Measurements from ENCODE around the gene SLITRK1. TPM values are rescaled to one million over a fixed set of nuclear protein-coding genes. Genes with fewer than 3 reads are reported as not detected.

The SLITRK1 gene
- total and polyA plus RNA-seq, 9 donors: 0.05 to 0.07 TPM; not detected in 7

- intact Hi-C loops (cut with DNase I): no loop called here
- TF ChIP-seq POLR2A (IDR thresholded peaks at IDR 0.05) (no peak), EP300 (IDR thresholded peaks at IDR 0.05) (no peak)
- TF ChIP-seq, protein P1, sequence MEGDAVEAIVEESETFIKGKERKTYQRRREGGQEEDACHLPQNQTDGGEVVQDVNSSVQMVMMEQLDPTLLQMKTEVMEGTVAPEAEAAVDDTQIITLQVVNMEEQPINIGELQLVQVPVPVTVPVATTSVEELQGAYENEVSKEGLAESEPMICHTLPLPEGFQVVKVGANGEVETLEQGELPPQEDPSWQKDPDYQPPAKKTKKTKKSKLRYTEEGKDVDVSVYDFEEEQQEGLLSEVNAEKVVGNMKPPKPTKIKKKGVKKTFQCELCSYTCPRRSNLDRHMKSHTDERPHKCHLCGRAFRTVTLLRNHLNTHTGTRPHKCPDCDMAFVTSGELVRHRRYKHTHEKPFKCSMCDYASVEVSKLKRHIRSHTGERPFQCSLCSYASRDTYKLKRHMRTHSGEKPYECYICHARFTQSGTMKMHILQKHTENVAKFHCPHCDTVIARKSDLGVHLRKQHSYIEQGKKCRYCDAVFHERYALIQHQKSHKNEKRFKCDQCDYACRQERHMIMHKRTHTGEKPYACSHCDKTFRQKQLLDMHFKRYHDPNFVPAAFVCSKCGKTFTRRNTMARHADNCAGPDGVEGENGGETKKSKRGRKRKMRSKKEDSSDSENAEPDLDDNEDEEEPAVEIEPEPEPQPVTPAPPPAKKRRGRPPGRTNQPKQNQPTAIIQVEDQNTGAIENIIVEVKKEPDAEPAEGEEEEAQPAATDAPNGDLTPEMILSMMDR (IDR thresholded peaks at IDR 0.05): no peak
- no peaks in the 10 kb centered on the region for H3K27me3 ChIP-seq
- no peaks in the 10 kb centered on the region for H3K4me1 ChIP-seq (ENCODE audit: insufficient read depth)
- no peaks in the 10 kb centered on the region for H3K36me3 ChIP-seq
- WGBS, 3 donors: 15 to 27% (median 18%) methylated on average over 2 of the region's 2 CpGs
- DNase-seq: no peak
- no peak overlapping the region for H3K27ac ChIP-seq
- H3K9me3 ChIP-seq: no peaks in the 10 kb centered on the region
- no peak overlapping the region for H3K4me3 ChIP-seq
Observed at GRCh38 chr13:83829810-83830209, 52.5 kb downstream of the SLITRK1 start.

- intact Hi-C loops (cut with DNase I): no loop called here
- no peak for TF ChIP-seq POLR2A (IDR thresholded peaks at IDR 0.05)
- no peak for TF ChIP-seq EP300 (IDR thresholded peaks at IDR 0.05)
- TF ChIP-seq, protein P1 (IDR thresholded peaks at IDR 0.05): no peak
- Histone ChIP-seq H3K9me3 (no peaks in the 10 kb centered on the region), H3K4me1 (ENCODE audit: insufficient read depth) (no peaks in the 10 kb centered on the region), H3K27me3 (no peaks in the 10 kb centered on the region), H3K27ac (no peak overlapping the region), H3K36me3 (no peaks in the 10 kb centered on the region), H3K4me3 (no peak overlapping the region)
- no peak for DNase-seq
Observed at GRCh38 chr13:83827338-83827737, 54.9 kb downstream of the SLITRK1 start.

Data from ovary (tissue), 9 donors.